H1 (cell line): ENCODE data around the gene ANXA4.

Experiments
- NRF1 ChIP-seq: IDR thresholded peaks from 2 replicates; pipeline ENCODE4 v1.6.1; 2011; ENCODE audit warnings: mild to moderate bottlenecking, low read depth, low read length, improper control_type of control experiment
- POLR2AphosphoS5 ChIP-seq: IDR thresholded peaks from 2 replicates; pipeline ENCODE4 v1.6.1; 2011; ENCODE audit warnings: low read depth, low read length

DNA sequence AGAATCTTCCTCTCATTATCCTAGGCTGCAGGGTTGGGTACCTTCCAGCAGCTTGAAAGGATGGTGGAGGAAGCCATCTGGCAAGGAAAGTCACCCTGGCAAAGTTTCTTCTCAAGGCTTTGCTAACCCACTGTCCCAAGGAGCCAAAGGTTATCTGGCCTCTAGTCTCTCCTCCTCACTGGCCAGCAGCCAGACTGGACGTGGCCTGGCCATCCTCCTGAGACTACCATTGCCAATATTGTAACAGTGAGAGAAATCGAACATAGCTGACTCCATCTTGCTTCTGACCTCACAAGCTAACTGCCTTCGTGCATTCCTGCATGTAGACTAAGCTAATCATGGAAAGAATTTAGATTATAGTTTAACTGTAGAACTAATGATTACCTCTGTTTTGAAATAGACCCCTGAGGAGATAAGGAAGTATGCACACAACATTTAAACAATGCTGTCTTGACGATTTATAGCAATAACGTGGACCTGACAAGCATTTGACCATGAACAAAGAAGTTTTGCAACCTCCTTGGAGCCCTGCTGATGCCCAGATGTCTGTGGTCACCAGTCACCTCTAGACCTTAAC, 7.8 kb upstream of the ANXA4 start:
- TF ChIP-seq POLR2AphosphoS5 = no peak
- TF ChIP-seq NRF1 = no peak
